HT1080 (cell line): Measurements from ENCODE around the gene C1orf185. TPM values are rescaled to one million over a fixed set of nuclear protein-coding genes. Genes with fewer than 3 reads are reported as not detected.

ENCODE experiments used
- small RNA-seq: library from RNA; depleted of rRNA; stranded (forward); fragments of <200 nt; gene quantifications from one replicate; pipeline ENCODE3, GENCODE V24; 2014
- total RNA-seq: library from RNA; depleted of rRNA; stranded (reverse); fragments of >200 nt; shearing (Covaris generic); gene quantifications from 2 replicates; pipeline ENCODE4 v1.2.3, GENCODE V29; 2014; rRNA removed

Gene C1orf185
- total RNA-seq, 1 experiment from 2014 or later, result not detected

Small RNA genes within 50 kb of the gene (small RNA-seq; reads per million reads assigned to genes)
- gene MIR4421, result not detected
- not detected for gene MIR6500
- gene RF00019, result not detected

Other genes with a start within 250 kb of the C1orf185 start
- 60.4 and 61.0 TPM in 2 replicates for gene FAF1, start 142.0 kb upstream of the C1orf185 start, total RNA-seq
- 42.9 and 50.4 TPM in 2 replicates for gene CDKN2C, start 132.0 kb upstream of the C1orf185 start, total RNA-seq
- 114 and 142 TPM in 2 replicates for gene RNF11, start 134.0 kb downstream of the C1orf185 start, total RNA-seq
- gene TTC39A, start 228.3 kb downstream of the C1orf185 start, total RNA-seq, result not detected in 2 replicates